T follicular helper cell (primary cell): ENCODE measurements around the gene TBC1D13.
"Not testable (repeated sequence)": the region's sequence is repeated elsewhere in the genome, so short reads cannot be mapped to it uniquely, and the experiment has no call there.

Experiments used
- DNase-seq: peaks from one replicate; pipeline ENCODE4 v3.0.0-alpha.2; 2020; ENCODE audit warnings: low read depth
- total RNA-seq, 2 experiments: gene quantifications; one replicate each; lab custom pipeline; 2026; lab: John Stamatoyannopoulos, UW

TBC1D13 gene, protein sequence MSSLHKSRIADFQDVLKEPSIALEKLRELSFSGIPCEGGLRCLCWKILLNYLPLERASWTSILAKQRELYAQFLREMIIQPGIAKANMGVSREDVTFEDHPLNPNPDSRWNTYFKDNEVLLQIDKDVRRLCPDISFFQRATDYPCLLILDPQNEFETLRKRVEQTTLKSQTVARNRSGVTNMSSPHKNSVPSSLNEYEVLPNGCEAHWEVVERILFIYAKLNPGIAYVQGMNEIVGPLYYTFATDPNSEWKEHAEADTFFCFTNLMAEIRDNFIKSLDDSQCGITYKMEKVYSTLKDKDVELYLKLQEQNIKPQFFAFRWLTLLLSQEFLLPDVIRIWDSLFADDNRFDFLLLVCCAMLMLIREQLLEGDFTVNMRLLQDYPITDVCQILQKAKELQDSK
- 27.5 to 42.5 reads per million in 2 experiments for total RNA-seq

DNA sequence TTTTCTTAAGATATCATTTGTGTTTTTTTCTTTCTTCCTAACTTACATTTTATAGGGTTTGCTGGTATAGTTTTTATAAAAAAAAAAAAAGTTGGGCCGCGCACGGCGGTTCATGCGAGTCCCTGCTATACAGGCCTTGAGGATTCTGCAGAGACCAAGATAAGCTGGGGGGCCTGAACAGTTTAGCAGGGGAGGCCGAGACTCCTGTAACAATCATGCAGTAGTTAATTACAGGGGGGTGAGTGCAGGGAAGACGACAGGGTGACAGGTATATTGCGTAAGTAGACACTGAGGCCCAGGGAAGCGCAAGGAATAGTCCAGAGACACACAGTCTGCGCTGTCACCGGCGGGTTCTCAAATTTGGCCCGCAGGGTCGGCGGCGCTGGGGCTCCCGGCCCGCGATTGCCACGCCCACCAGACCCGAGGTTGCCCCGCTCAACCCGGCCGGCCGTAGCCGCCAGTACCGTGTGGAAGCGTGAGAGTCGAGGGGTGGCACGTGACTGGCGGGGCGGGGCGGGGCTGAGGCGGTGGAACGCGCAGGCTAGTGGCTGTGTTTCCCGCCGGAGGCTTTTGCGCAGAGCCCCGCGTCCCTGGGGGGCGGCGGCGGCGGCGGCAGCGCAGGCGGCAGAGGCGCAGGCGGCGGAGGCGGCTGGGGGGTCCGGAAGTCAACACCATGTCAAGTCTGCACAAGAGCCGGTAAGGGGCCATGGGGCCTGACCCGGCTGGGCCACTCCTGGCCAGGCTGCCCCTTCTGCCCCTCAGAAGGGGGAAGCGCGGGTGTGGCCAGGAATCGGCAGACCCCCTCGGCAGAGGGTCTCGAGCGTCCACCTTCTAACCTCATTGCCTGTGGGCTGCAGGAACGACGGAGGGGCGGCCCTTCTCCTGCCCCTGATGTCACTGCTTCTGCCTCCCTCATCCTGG, at the start of gene TBC1D13:
TSS of gene TBC1D13 (plus strand) at position 573 of the 921 bp plus-strand sequence. CDS start at position 674, 101 bp downstream.
- DNase-seq: peak; percentile 87

DNA sequence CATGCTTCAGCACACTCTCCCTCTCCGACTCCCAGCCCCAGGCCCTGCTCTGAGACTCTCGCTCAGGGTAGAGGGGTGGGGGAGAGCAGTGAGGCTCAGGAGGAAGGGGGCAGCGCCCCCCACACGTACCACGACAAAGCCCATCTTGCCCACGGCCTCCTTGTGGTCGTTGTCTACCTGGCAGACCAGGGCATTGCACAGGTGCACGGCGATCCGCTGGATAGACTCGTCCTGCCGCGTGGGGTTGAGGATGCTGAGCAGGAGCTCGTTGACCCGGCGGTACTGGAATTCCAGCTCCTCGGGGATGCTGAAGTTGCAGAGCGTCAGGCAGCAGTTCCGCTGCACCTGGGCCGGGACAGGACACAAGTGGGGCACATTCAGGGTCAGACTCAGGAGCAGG, 44.7 kb upstream of the TBC1D13 start:
- DNase-seq: no peak

DNA sequence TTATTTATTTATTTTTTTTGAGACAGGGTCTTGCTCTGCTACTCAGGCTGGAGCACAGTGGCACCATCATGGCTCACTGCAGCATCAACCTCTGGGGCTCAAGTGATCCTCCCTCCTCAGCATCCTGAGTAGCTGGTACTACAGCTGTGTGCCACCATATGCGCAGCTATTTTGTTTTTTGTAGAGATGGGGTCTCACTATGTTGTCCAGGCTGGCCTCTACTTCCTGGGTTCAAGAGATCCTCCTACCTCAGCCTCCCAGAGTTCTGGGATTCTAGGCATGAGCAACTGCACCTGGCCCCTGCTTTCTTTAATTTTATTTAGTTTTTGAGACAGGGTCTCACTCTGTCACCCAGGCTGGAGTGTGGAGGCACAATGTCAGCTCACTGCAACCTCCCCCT, 43.6 kb upstream of the TBC1D13 start:
- no peak for DNase-seq

DNA sequence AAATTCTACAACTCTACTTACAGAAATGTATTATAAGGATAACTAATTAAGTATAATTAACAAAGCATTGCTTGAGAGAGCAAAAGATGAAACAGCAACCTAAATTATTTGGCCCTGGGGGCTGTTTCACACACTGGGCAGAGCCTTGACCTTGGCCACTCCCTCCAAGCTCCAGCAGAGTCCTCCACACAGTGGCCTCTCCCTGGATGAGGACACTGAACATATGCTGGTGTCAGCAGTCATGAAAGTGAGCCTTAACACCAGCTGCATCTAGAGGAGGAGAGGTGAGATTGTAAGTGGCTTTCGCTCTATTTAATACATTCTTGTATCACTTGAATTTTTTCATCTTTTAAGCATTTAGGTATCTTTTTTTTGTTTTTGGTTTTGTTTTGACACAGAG, 39.8 kb upstream of the TBC1D13 start:
- DNase-seq: no peak

DNA sequence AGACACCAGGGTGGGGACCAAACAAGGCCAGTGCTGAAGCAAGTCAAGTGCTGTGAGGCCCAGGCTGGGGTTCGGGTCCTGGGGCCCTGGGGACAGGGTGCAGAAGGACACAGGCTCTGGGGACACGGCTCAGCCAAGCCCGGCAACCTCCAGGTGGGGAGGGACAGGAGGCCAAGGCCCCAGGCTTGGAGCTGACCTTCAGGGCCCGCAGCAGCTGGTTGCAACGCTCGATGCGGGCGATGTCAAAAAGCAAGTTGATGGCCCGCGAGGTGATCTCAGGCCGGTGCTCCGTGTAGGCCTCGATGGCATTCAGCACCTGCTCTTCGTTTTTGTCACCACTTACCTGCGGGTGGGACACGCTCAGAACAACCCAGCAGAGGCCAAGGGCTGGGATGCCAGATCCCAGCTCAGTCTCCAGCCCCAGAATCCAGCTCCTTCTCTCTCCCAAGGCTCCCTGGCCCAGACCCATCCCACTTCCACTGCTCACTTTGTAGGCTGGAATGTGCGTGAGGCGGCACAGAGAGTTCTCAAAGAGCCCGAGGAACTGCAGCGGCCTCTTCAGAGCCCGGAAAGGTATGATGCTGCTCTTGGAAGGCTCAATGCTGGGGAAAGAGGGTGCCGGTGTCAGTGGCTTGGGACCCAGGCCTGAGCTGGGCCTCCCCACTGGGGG, 36.0 kb upstream of the TBC1D13 start:
- no peak for DNase-seq

DNA sequence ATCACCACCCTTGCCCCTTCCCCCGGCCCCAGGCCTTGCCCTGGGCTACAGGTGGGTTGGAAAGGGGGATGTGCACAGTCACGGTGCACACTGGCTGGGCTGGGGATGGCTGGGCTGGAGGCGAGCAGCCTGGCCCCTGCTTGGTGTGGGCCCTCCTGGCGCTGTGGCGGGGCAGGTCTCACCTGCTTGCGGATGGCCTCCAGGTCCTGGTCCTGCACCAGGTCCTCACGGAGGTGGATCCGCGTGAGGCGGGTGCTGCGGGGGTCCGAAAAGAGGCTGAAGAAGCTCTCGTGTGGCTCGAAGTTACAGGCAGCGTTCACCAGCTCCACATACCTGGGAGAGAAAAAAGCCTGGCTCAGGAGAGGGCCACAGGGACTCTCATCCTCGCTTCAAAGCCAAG, 33.4 kb upstream of the TBC1D13 start:
- no peak for DNase-seq

DNA sequence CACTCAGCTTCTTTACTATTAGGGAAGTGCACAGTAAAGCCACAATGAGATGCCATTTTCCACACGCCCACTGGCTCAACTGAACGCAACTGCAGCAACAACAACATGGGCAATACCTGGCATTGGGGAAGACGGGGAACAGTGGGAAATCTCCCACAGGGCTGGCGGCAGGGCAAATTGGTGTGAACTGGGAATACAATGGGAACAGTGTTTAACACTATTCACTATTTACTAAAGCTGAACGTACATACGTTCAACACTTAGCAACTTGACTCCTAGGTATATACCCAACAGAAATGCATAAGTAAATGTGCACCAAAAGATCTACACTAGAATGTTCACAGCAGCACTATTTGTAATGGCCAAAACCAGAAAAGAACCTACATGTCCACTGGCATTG, 29.5 kb upstream of the TBC1D13 start:
- no peak for DNase-seq

DNA sequence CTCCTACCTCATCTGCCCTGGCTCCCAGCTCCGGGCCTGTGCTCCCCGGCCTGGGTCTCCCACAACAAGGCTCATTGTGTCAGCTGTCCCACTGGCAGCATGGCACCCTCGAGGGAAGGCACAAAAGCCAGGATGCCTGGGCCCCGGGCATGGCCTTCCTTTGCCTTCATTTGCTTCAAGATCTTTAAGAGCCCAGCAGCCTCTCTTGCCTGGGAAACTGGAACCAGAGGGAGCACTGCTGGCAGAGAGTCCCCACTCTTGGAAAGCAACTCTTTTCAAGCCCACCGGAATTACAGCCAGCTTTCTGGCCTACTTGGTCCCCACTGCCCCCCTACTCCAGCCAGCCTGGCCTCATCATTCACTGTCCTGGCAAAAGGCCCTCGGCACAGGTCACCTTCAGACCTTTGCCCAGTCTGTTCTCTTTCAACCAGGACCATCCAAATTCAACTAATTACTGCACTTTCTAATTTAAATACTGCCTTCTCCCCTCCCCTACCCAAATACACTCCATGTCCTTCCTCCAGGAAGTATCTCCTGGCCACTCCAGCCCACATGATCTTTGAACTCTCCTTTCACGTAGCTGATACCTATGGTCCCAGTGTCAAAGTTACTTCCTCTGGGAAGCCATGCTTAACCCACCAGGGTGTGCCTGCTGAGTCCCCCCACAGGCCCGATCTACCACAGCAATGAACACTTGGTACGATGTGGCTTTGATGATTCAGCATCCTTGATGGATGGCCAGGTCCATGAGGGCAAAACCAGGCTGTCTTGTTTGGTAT, 24.2 kb upstream of the TBC1D13 start:
- no peak for DNase-seq

DNA sequence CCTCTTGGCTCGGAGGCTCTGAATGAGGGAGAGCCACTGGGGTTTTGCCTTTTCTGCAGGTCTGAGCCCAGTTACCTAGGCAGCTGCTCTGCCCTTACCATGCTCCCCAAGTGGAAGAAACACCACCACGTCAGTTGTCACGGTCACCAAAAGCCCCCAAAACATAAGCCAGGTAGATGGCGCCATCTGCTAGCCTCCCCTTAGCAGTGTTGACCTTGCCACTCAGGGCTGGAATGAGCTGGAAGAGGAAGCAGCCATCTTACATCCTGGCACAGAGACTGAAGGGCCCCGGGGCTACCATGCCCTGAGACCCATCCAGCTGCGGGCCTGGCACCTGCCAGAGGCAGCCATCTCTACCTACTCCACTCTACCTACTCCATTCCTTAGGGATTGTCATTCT, 22.7 kb upstream of the TBC1D13 start:
- no peak for DNase-seq

DNA sequence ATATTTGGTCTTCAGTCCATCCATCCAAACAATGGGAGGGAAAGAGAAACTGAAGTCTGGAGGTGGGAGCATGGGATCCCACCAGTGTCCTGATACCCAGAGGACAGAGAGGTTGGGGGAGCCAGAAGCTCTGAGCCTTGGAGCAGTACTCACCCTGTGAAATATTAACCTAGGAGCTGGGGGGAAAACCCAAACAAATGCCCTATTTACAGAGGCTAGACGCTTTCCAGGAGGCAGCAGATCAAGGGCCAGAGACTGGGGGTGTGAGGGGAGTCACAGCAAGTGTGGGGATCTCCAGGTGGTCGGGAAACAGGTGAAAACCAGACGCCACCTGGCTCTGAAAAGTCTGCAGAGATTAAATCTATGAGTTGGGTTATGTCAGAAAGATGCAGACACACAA, 21.6 kb upstream of the TBC1D13 start:
- DNase-seq: no peak

DNA sequence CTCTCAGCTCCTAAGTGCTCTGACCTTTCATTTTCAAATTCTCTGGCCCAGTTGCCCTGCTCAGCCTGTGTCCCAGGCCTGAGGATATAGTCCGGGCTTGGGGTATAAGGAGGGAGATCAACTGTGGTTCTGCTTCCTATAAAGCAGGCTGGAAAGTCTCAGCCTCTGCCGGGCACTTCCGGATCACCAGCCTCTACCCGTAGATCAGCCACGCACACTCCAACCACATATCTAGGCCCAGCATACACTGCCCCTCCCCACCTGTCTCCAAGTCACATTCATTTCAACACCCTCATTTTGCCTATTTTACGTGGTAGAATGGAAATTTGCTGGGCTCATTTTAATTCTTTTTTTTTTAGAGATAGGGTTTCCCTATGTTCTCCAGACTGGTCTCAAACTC, 18.4 kb upstream of the TBC1D13 start:
- DNase-seq: no peak

DNA sequence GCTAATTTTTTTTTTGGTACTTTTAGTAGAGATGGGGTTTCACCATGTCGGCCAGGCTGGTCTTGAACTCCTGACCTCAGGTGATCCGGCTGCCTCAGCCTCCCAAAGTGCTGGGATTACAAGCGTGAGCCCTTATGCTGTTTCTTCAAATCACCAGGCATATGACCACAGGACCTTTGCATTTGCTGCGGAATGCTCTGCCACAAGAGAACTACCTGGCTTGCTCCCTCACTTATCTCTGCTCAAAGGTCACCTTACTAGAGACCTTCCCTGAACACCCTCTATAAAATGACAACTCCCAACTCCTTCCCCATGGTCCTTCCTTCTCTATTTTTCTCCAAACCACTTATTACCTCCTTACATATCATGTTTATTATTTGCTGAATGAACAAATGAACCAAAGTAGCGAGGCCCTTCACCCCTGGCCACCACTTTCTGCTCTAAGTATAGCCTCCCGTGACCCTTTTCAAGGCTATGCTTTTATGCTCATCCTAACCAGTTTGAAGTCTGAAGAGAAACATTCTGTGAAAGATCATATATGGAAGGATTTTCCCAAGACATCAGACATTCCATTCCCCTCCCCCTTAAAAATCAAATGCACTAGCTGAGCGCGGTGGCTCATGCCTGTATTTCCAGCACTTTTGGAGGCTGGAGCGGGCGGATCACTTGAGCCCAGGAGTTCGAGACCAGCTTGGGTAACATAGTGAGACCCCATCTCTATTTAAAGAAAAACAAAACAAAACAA, 16.6 kb upstream of the TBC1D13 start:
- DNase-seq: no peak

DNA sequence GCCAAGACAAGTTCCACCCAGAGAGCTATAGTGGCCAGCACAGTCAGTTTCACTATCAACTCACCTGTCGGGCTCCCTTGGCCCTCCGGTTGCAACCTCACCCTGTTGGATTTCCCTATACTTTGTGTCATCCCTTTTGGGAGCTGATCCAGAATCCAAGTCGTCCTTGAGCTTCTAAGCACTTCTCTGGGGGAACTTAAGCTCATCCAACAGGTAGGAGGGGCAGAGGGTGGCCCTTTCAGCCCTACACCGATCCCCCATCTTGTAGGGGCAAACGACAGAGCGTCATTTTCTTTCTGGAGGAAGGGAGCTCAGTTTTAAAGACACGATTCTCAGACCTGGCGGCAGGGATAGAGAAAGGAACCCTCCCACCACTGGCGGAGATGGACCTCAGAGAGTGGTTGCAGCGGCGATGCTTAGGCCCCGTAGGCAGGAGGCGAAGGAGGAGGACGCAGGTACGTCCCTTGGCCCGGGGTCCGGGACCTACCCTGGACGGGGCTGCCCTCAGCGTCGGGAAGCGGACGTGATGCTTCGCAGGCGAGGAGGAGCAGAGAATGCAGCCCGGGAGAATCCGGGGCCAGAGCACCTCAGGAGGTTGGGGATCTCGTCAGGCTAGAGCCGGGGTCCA, 15.8 kb upstream of the TBC1D13 start:
- no peak for DNase-seq

DNA sequence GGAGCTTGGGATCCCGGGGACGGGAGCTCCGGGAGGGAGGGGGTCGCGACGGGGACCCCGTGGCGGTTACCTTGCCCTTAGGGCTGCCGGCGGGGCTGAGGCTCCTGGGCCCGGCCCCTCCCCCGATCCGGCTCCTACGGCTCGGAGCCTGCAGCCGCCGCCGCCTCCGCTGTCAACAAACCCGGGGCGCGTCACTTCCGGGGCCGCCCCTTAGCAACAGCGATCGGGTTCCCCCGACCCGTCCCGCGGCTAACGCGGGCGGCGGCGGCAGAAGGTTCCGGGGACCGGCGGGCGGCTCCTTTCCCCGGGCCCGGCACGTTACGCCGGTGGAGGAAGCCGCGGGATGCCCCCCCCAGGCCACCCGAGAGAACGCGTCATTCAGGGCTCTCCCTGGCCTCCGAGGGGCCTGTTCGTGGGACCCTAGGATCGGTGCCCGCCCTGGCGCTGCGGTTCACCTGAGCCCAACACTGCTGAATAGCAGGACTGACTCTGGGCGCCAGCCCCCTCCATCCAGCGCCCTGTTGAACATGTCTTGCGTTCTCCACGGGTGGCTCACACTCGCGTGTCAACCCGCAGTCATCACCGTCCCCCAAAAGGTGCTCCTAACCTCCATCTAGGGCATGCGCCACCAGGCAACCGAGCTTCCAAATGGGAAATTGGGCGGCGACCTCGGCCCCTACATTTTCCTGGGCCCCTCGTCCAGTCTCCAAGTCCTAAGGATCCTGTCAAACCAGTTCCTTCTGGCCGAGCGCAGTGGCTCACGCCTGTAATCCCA, 15.1 kb upstream of the TBC1D13 start, which contains the start of gene ZER1:
TSS of gene ZER1 (minus strand) at position 183 of the 775 bp plus-strand sequence. CDS start 16,362 bp downstream, outside the sequence.
- peak; percentile 92 for DNase-seq

DNA sequence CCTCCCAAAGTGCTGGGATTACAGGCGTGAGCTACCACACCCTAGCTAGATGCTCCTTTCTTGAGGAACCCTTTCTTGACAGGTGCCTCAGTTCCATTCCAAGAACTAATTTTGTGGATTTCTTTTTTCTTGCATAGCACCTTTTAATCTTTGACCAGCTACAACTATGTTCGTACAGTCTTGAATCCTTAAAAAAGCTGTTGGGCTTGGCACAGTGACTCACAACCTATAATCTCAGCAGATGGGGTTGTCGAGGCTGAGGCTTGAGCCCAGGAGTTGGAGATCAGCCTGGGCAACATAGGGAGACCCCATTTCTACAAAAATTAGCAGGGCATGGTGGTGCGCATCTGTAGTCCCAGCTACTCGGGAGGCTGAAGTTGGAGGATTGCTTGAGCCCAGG, 14.0 kb upstream of the TBC1D13 start:
- no peak for DNase-seq

DNA sequence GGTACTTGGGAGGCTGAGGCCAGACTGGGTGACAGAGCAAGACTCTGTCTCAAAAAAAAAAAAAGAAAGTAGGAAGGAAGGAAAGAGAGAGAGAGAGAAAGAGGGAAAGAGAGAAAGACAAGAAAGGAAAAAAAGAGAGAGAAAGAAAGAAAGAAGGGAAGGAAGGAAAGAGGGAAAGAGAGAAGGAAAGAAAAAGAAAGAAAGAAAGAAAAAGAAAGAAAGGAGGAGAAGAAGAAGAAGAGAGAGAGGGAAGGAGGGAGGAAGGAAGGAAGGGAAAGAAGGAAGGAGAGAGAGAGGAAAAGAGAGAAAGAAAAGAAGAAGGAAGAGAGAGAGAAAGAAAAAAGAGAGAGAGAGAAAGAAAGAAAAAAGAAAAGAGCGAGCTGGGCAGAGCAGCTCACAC, 12.2 kb upstream of the TBC1D13 start:
- no peak for DNase-seq

DNA sequence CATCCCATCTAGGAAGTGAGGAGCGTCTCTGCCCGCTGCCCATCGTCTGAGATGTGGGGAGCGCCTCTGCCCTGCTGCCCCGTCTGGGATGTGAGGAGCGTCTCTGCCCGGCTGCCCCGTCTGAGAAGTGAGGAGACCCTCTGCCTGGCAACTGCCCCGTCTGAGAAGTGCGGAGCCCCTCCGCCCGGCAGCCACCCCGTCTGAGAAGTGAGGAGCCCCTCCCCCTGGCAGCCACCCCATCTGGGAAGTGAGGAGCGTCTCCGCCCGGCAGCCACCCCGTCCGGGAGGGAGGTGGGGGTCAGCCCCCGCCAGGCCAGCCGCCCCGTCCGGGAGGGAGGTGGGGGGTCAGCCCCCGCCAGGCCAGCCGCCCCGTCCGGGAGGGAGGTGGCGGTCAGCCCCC, 7.0 kb upstream of the TBC1D13 start:
- not testable (repeated sequence) for DNase-seq

DNA sequence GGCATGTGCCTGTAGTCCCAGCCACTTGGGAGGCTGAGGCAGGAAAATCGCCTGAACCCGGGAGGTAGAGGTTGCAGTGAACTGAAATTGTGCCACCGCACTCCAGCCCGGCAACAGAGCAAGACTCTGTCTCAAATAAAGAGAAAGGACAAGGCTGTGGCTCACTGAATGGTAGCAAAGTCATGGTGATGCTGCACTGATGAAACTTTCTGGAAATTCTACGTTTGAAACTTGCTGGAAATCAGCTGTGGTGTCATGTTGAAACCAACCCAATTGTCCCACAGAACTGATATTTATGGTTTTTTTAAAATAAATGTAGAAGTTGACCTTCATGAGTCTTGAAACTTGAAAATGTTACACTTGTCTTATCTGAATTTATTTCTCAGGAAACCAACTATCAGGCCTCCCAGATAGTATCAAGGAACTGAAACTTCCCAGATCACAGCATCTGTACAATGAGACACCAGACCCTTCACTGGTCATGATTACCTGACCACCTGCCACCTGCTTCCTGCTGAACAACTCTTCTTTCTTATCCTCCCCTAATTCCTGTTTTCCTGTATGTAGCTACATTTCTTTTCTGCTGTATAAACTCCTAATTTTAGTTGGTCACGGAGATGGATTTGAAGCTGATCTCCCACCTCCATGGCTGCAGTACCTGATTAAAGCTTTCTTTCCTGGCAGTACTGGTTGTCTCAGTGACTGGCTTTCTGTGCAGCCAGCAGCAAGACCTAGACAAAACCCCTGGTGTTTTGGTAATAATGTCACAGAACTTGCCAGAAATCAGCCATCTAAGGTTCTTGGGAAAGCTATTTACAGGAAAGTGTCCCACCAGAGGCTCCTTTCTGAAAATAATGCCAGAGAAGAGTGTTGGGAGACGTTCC, 5.6 kb upstream of the TBC1D13 start:
- DNase-seq: no peak
